ENCODE data around the gene AMBP.
"Not testable (repeated sequence)": the region's sequence is repeated elsewhere in the genome, so short reads cannot be mapped to it uniquely, and the experiment has no call there.

Gene AMBP

GRCh38 chr9:114090798-114091197 lies 12.7 kb upstream of the AMBP start:
- DNase-seq: no peak

GRCh38 chr9:114089206-114089840 lies 11.2 kb upstream of the AMBP start:
- no peak for DNase-seq

- DNase-seq: no peak
Measured at GRCh38 chr9:114088571-114089170, 10.6 kb upstream of the AMBP start.

GRCh38 chr9:114087721-114088120 lies 9.6 kb upstream of the AMBP start:
- DNase-seq: no peak

- DNase-seq: no peak
Measured at GRCh38 chr9:114086607-114087006, 8.5 kb upstream of the AMBP start.

- DNase-seq: no peak
Measured at GRCh38 chr9:114086009-114086408, 7.9 kb upstream of the AMBP start.

- no peak for DNase-seq
Measured at GRCh38 chr9:114085387-114085789, 7.3 kb upstream of the AMBP start.

- no peak for DNase-seq
Measured at GRCh38 chr9:114084282-114085073, 6.4 kb upstream of the AMBP start.

GRCh38 chr9:114083666-114084065 lies 5.6 kb upstream of the AMBP start:
- DNase-seq: no peak

- DNase-seq: not testable (repeated sequence)
Measured at GRCh38 chr9:114082763-114083412, 4.8 kb upstream of the AMBP start.

GRCh38 chr9:114082017-114082762 lies 4.1 kb upstream of the AMBP start:
- DNase-seq: peak; percentile 67

GRCh38 chr9:114081441-114082016 lies 3.4 kb upstream of the AMBP start:
- DNase-seq: no peak

- DNase-seq: no peak
Measured at GRCh38 chr9:114080773-114081440, 2.8 kb upstream of the AMBP start.

GRCh38 chr9:114080195-114080772 lies 2.2 kb upstream of the AMBP start:
- no peak for DNase-seq

GRCh38 chr9:114078781-114079156 lies 669 bp upstream of the AMBP start:
- no peak for DNase-seq

- DNase-seq: no peak
Measured at GRCh38 chr9:114077162-114077837, 800 bp downstream of the AMBP start.

- no peak for DNase-seq
Measured at GRCh38 chr9:114076237-114077161, 1.6 kb downstream of the AMBP start.

- no peak for DNase-seq
Measured at GRCh38 chr9:114075602-114076001, 2.5 kb downstream of the AMBP start.

Measured in effector CD8-positive, alpha-beta T cell (primary cell).